Upper lobe of right lung (tissue), 1 donor: ENCODE data around the gene SP2. TPM values are rescaled to one million over a fixed set of nuclear protein-coding genes. Genes with fewer than 3 reads are reported as not detected.
"Not testable (repeated sequence)": the region's sequence is repeated elsewhere in the genome, so short reads cannot be mapped to it uniquely, and the experiment has no call there.

Source experiments
- ATAC-seq: fragments of 200-7000 bp; cut with Tn5 transposase; one replicate; pipeline ENCODE4 v1.9.1; 2020; ENCODE audit warnings: mild to moderate bottlenecking, moderate library complexity
- DNase-seq: peaks from one replicate; pipeline ENCODE4 v3.0.0-alpha.2; 2020
- H3K27ac ChIP-seq: fragments of 200-600 bp; one replicate; pipeline ENCODE4 v1.8.0; 2022
- H3K27me3 ChIP-seq: fragments of 200-600 bp; one replicate; pipeline ENCODE4 v1.8.0; 2022; ENCODE audit warnings: mild to moderate bottlenecking
- H3K36me3 ChIP-seq: fragments of 200-600 bp; one replicate; pipeline ENCODE4 v1.8.0; 2022
- H3K4me1 ChIP-seq: fragments of 200-600 bp; one replicate; pipeline ENCODE4 v1.8.0; 2022
- H3K4me3 ChIP-seq: fragments of 200-600 bp; one replicate; pipeline ENCODE4 v1.8.0; 2022; ENCODE audit warnings: mild to moderate bottlenecking
- H3K9me3 ChIP-seq: fragments of 200-600 bp; one replicate; pipeline ENCODE4 v1.8.0; 2022
- intact Hi-C: fragments of 100-400 bp; cut with DNase I; formaldehyde crosslinking; loops from one replicate; pipeline ENCODE4 v1.11.0; 2022
- total RNA-seq: library from RNA; stranded (reverse); fragmentation: NEBNext Ultra II Directional; extraction: Animal tissue kit (Norgen Biotek cat#: 25700); gene quantifications from one replicate; pipeline ENCODE4 v1.2.1, GENCODE V29; 2021
- TF ChIP-seq, protein P1 (sequence below): fragments of 200-600 bp; IDR thresholded peaks from one replicate; pipeline ENCODE4 v1.8.0; 2022; ENCODE audit warnings: antibody characterized with exemption
- donor health status: DM: no; HTN: yes; CAD: no; lungs with severe emphysema.

Gene SP2
- total RNA-seq, 1 donor from 2014 or later: 16.9 TPM

- H3K9me3 ChIP-seq: no peaks in the 10 kb centered on the region
- DNase-seq (no peak), ATAC-seq (no peak)
- H3K4me1 ChIP-seq: no peaks in the 10 kb centered on the region
- H3K4me3 ChIP-seq: no peak overlapping the region
- no peak overlapping the region for H3K27ac ChIP-seq
- H3K36me3 ChIP-seq: no peaks in the 10 kb centered on the region
- H3K27me3 ChIP-seq: no peaks in the 10 kb centered on the region
- intact Hi-C loops: no loop called here
- TF ChIP-seq, protein P1, sequence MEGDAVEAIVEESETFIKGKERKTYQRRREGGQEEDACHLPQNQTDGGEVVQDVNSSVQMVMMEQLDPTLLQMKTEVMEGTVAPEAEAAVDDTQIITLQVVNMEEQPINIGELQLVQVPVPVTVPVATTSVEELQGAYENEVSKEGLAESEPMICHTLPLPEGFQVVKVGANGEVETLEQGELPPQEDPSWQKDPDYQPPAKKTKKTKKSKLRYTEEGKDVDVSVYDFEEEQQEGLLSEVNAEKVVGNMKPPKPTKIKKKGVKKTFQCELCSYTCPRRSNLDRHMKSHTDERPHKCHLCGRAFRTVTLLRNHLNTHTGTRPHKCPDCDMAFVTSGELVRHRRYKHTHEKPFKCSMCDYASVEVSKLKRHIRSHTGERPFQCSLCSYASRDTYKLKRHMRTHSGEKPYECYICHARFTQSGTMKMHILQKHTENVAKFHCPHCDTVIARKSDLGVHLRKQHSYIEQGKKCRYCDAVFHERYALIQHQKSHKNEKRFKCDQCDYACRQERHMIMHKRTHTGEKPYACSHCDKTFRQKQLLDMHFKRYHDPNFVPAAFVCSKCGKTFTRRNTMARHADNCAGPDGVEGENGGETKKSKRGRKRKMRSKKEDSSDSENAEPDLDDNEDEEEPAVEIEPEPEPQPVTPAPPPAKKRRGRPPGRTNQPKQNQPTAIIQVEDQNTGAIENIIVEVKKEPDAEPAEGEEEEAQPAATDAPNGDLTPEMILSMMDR: no peak
Observed at GRCh38 chr17:47934856-47935255, 38.8 kb downstream of the SP2 start.

DNA sequence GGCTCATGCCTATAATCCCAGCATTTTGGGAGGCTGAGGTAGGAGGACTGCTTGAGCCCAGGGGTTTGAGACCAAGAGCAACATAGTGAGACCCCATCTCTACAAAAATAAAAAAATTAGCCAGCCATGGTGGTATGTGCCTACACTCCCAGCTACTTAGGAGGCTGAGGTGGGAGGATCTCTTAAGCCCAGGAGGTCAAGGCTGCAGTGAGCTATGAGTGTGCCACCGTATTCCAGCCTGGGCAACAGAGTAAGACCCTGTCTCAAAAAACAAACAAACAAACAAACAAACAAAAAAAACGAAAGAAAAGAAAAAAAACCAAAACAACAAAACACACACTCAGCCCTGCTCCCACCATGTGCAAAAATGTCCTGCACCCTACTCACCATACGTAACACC is 39.4 kb downstream of the SP2 start:
- DNase-seq, H3K4me1 ChIP-seq, H3K27me3 ChIP-seq, H3K9me3 ChIP-seq, H3K4me3 ChIP-seq, ATAC-seq, intact Hi-C loops, H3K36me3 ChIP-seq, H3K27ac ChIP-seq: not testable (repeated sequence)

DNA sequence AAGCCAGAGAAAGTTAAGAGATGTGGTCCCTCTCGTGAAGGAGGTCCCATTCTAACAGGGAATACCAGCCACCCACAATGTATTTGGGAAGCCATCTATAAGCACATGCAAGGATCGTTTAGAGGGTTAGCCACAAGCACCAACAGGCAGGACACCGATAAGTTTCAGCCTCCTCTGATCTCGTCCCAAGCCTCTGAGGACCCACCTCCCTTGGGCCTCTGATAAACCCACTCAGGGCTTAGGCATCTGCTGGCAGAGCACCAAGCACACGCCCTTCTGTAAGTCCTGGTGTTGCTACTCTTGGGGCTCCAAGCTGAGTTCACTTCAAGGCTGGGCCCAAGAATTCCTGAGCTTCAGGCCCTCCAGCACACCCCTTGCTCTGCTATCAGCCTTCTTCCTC is 39.9 kb downstream of the SP2 start:
- ATAC-seq: peak; percentile 26
- H3K27me3 ChIP-seq: no peaks in the 10 kb centered on the region
- no peaks in the 10 kb centered on the region for H3K36me3 ChIP-seq
- TF ChIP-seq, protein P1: no peak
- peaks cover 5% of the 10 kb centered on the region for H3K4me1 ChIP-seq
- DNase-seq: no peak
- intact Hi-C loops: no loop called here
- H3K9me3 ChIP-seq: no peaks in the 10 kb centered on the region
- H3K4me3 ChIP-seq: no peak overlapping the region
- no peak overlapping the region for H3K27ac ChIP-seq

DNA sequence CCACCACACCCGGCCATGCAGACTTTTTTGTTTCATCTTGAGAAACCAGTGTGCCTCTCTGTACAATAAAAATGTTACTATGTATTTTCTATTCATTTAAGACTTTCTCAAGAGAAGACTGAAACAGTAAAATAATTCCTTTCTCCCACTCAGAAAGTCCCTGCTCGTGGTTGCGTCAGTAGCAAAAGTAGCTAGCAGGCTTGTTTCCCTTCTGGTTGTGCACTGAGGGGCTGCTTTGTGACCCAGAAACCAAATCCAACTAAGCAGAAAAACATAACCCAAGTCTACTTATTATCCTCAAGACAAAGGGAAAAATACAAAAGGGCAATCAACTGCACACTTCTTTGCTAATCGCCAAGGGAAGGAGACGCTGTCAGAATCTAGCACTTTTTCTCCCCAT is 41.9 kb downstream of the SP2 start:
- Histone ChIP-seq H3K36me3 (no peaks in the 10 kb centered on the region), H3K9me3 (no peaks in the 10 kb centered on the region), H3K27me3 (no peaks in the 10 kb centered on the region), H3K4me1 (peaks cover 16% of the 10 kb centered on the region), H3K27ac (no peak overlapping the region), H3K4me3 (no peak overlapping the region)
- intact Hi-C loops: no loop called here
- DNase-seq (no peak), ATAC-seq (no peak)
- TF ChIP-seq, protein P1: no peak

GRCh38 chr17:47941246-47942095 is 45.4 kb downstream of the SP2 start, which contains the start of gene PNPO:
TSS of gene PNPO (plus strand) at chr17:47941571. CDS start at chr17:47941676, 105 bp downstream.
- Histone ChIP-seq H3K4me1 (peaks cover 21% of the 10 kb centered on the region), H3K27ac (peak within 1 kb of the TSS; percentile 87), H3K9me3 (no peaks in the 10 kb centered on the region), H3K27me3 (no peaks in the 10 kb centered on the region), H3K4me3 (peak within 1 kb of the TSS; percentile 96), H3K36me3 (no peaks in the 10 kb centered on the region)
- TF ChIP-seq, protein P1: no peak
- DNase-seq (peak; percentile 95), ATAC-seq (peak; percentile 99)
- intact Hi-C loops: no loop called here

DNA sequence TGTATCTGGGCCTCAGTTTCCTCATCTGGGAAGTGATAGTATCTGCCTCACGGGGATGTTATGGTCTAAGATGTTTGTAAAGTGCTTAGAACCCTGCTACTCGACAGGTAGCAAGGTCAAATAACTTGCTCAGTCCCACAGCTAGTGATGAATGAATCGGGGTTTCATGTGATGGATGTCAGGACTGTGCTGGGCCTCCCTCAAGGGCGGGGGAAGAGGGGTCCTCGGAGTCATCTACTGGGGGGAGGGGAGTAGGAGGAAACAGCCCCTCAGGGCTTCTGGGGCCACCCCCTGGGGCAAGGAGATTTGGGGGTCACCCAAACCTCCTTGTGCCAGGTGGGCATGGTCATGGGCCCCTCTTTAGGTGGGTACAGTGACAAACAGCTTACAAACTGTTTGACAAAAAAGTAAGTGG is 46.1 kb downstream of the SP2 start:
- intact Hi-C loops: no loop called here
- Histone ChIP-seq H3K27me3 (no peaks in the 10 kb centered on the region), H3K4me3 (peak overlapping the region; percentile 96), H3K27ac (peak overlapping the region; percentile 87), H3K4me1 (peaks cover 21% of the 10 kb centered on the region), H3K36me3 (no peaks in the 10 kb centered on the region), H3K9me3 (no peaks in the 10 kb centered on the region)
- ATAC-seq (no peak), DNase-seq (no peak)
- TF ChIP-seq, protein P1: no peak
